ENCODE results near the gene TOM1L1. TPM values are rescaled to one million over a fixed set of nuclear protein-coding genes. Genes with fewer than 3 reads are reported as not detected.

The TOM1L1 gene
- total and polyA plus RNA-seq, 2 of the 8 experiments (the other 6 are each of a cell fraction or from before 2014, with no cell fraction given): 47.0 to 60.8 TPM

GRCh38 chr17:54935471-54935870, 34.8 kb downstream of the TOM1L1 start (continued):
- no peak for TF ChIP-seq RNF2 (IDR thresholded peaks at IDR 0.05; ENCODE audit: borderline replicate concordance, low read depth, low read length, missing control alignments, poor library complexity, severe bottlenecking)
- no peak for TF ChIP-seq SP1 (IDR thresholded peaks at IDR 0.05; ENCODE audit: low read depth, low read length)
